T47D (cell line): ENCODE measurements around the gene AGAP1.
"Not testable (repeated sequence)": the region's sequence is repeated elsewhere in the genome, so short reads cannot be mapped to it uniquely, and the experiment has no call there.

Source experiments
- DNase-seq, 2 experiments: peaks; one replicate each; pipeline versions ENCODE4 v3.0.0 to v3.0.0-alpha.2; 2011 to 2012; ENCODE audit warnings: low read depth in 1 of 2, low spot score in 1 of 2
- JUND ChIP-seq: IDR thresholded peaks from 2 replicates; pipeline ENCODE4 v1.6.1; 2012; ENCODE audit warnings: low read depth
- in situ Hi-C: cut with HindIII; loops from 2 replicates; pipeline ENCODE4 v1.10.0; 2016; ENCODE audit warnings: low sequenced_read_pairs, low pct_unique_long_range_greater_than_20kb

The AGAP1 gene

GRCh38 chr2:236128321-236128720, 634.5 kb downstream of the AGAP1 start:
- no peak for TF ChIP-seq JUND
- in situ Hi-C loops: no loop called here
- DNase-seq: no peak

GRCh38 chr2:236129935-236130334, 636.1 kb downstream of the AGAP1 start:
- no peak for DNase-seq
- in situ Hi-C loops: no loop called here
- no peak for TF ChIP-seq JUND

GRCh38 chr2:236130349-236130998, 636.6 kb downstream of the AGAP1 start:
- in situ Hi-C loops: no loop called here
- no peak for DNase-seq
- no peak for TF ChIP-seq JUND

- DNase-seq: no peak
- in situ Hi-C loops: no loop called here
- TF ChIP-seq JUND: no peak
These were observed 637.3 kb downstream of the AGAP1 start for GRCh38 chr2:236131073-236131692.

- no peak for DNase-seq
- TF ChIP-seq JUND: no peak
- in situ Hi-C loops: no loop called here
These were observed 639.7 kb downstream of the AGAP1 start for GRCh38 chr2:236133410-236134012.

GRCh38 chr2:236136538-236136937, 642.7 kb downstream of the AGAP1 start:
- DNase-seq: no peak
- in situ Hi-C loops: no loop called here
- TF ChIP-seq JUND: no peak

- TF ChIP-seq JUND: no peak
- in situ Hi-C loops: no loop called here
These were observed 643.2 kb downstream of the AGAP1 start for GRCh38 chr2:236137066-236137465.

GRCh38 chr2:236141616-236142015, 647.8 kb downstream of the AGAP1 start:
- DNase-seq, in situ Hi-C loops: not testable (repeated sequence)

More at GRCh38 chr2:236137066-236137465, 643.2 kb downstream of the AGAP1 start:
- DNase-seq: no peak

- in situ Hi-C loops: no loop called here
- no peak for TF ChIP-seq JUND
These were observed 650.0 kb downstream of the AGAP1 start for GRCh38 chr2:236143811-236144210.

GRCh38 chr2:236146436-236146835, 652.6 kb downstream of the AGAP1 start:
- no peak for DNase-seq
- no peak for TF ChIP-seq JUND
- in situ Hi-C loops: no loop called here

More at GRCh38 chr2:236143811-236144210, 650.0 kb downstream of the AGAP1 start:
- DNase-seq: no peak

- no peak for DNase-seq
- in situ Hi-C loops: no loop called here
- no peak for TF ChIP-seq JUND
These were observed 661.6 kb downstream of the AGAP1 start for GRCh38 chr2:236155406-236155805.

GRCh38 chr2:236156095-236156859, 662.4 kb downstream of the AGAP1 start:
- TF ChIP-seq JUND: no peak
- no peak for DNase-seq
- in situ Hi-C loops: no loop called here

- no peak for TF ChIP-seq JUND
- in situ Hi-C loops: no loop called here
- DNase-seq: no peak
These were observed 663.0 kb downstream of the AGAP1 start for GRCh38 chr2:236156860-236157194.
